ELF-1 (cell line): Measurements from ENCODE around the gene PTK6.
"Not testable (repeated sequence)": the region's sequence is repeated elsewhere in the genome, so short reads cannot be mapped to it uniquely, and the experiment has no call there.

Source experiments
- DNase-seq: peaks from one replicate; pipeline ENCODE4 v3.0.0-alpha.2; 2016; ENCODE audit warnings: low read depth, low spot score

PTK6 gene

GRCh38 chr20:63495167-63495720 is 41.9 kb downstream of the PTK6 start:
- no peak for DNase-seq

- no peak for DNase-seq
These were observed 42.6 kb downstream of the PTK6 start for GRCh38 chr20:63494420-63495166.

- no peak for DNase-seq
These were observed 43.1 kb downstream of the PTK6 start for GRCh38 chr20:63494084-63494419.

- DNase-seq = no peak
These were observed 43.6 kb downstream of the PTK6 start for GRCh38 chr20:63493563-63494020.

GRCh38 chr20:63492982-63493381 is 44.2 kb downstream of the PTK6 start:
- no peak for DNase-seq

- DNase-seq = no peak
These were observed 44.7 kb downstream of the PTK6 start for GRCh38 chr20:63492518-63492917.

GRCh38 chr20:63491635-63492230 is 45.4 kb downstream of the PTK6 start:
- DNase-seq = no peak

- no peak for DNase-seq
These were observed 46.1 kb downstream of the PTK6 start for GRCh38 chr20:63491078-63491477.

- DNase-seq = no peak
These were observed 46.8 kb downstream of the PTK6 start for GRCh38 chr20:63490416-63490815.

- no peak for DNase-seq
These were observed 48.6 kb downstream of the PTK6 start for GRCh38 chr20:63488315-63489251.

- no peak for DNase-seq
These were observed 49.4 kb downstream of the PTK6 start for GRCh38 chr20:63487781-63488241.

GRCh38 chr20:63487116-63487764 is 49.9 kb downstream of the PTK6 start:
- DNase-seq = no peak

GRCh38 chr20:63486300-63486855 is 50.8 kb downstream of the PTK6 start:
- DNase-seq = no peak

GRCh38 chr20:63484651-63485403 is 52.3 kb downstream of the PTK6 start:
- DNase-seq = no peak

GRCh38 chr20:63484236-63484635 is 52.9 kb downstream of the PTK6 start:
- DNase-seq = no peak

GRCh38 chr20:63483834-63484233 is 53.3 kb downstream of the PTK6 start:
- peak; percentile 56 for DNase-seq

GRCh38 chr20:63482021-63482587 is 55.1 kb downstream of the PTK6 start:
- no peak for DNase-seq

GRCh38 chr20:63481503-63481902 is 55.7 kb downstream of the PTK6 start:
- DNase-seq = no peak

GRCh38 chr20:63479695-63480419 is 57.3 kb downstream of the PTK6 start:
- DNase-seq = not testable (repeated sequence)
